A673 (cell line): ENCODE results near the gene ADM.

Source experiments
- EZH2 ChIP-seq: fragments of 200-600 bp; sonication (generic); IDR thresholded peaks from 2 replicates; pipeline ENCODE4 v1.6.1; 2017; ENCODE audit warnings: borderline replicate concordance, low read depth, mild to moderate bottlenecking, mixed read lengths, antibody characterized with exemption, low read length; ENCODE audit not compliant: poor library complexity, severe bottlenecking
- TF ChIP-seq, protein P1 (sequence below): fragments of 300-800, 200-600 bp; sonication (generic); conservative IDR thresholded peaks from 2 replicates; pipeline ENCODE4 v1.5.1; 2017; ENCODE audit warnings: low read depth, mild to moderate bottlenecking, antibody characterized with exemption, low read length, moderate library complexity, mixed read lengths

DNA sequence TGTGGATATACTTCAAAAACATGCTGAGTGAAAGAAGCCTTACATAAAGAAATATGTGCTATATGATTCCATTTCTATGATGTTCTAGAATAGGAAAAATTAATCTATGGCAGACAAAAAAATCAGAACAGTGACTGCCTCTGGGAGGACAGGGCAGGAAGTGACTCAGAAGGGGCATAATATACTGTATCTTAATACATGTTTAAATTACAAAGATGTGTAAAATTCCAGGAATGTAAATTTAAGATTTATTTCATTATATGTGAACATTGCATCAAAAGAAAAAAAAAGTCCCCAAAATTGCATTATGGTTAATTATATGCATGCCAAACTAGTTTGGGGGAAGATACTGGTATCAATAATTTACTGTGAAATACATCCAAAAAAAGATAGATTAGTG is 43.1 kb upstream of the ADM start:
- TF ChIP-seq, protein P1, sequence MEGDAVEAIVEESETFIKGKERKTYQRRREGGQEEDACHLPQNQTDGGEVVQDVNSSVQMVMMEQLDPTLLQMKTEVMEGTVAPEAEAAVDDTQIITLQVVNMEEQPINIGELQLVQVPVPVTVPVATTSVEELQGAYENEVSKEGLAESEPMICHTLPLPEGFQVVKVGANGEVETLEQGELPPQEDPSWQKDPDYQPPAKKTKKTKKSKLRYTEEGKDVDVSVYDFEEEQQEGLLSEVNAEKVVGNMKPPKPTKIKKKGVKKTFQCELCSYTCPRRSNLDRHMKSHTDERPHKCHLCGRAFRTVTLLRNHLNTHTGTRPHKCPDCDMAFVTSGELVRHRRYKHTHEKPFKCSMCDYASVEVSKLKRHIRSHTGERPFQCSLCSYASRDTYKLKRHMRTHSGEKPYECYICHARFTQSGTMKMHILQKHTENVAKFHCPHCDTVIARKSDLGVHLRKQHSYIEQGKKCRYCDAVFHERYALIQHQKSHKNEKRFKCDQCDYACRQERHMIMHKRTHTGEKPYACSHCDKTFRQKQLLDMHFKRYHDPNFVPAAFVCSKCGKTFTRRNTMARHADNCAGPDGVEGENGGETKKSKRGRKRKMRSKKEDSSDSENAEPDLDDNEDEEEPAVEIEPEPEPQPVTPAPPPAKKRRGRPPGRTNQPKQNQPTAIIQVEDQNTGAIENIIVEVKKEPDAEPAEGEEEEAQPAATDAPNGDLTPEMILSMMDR: no peak
- no peak for TF ChIP-seq EZH2
